GM21723 (cell line): Measurements from ENCODE around the gene PCARE.
"Not testable (repeated sequence)": the region's sequence is repeated elsewhere in the genome, so short reads cannot be mapped to it uniquely, and the experiment has no call there.

Experiments used
- ATAC-seq: cut with Tn5 transposase; IDR thresholded peaks from one replicate; pipeline ENCODE4 v1.9.1; 2021; ENCODE audit warnings: mild to moderate bottlenecking, moderate library complexity; ENCODE audit not compliant: unreplicated experiment

PCARE gene

GRCh38 chr2:29097569-29097968 lies 23.2 kb upstream of the PCARE start:
- ATAC-seq: no peak

- no peak for ATAC-seq
Measured at GRCh38 chr2:29096969-29097368, 22.6 kb upstream of the PCARE start.

GRCh38 chr2:29090311-29090710 lies 16.0 kb upstream of the PCARE start:
- ATAC-seq: not testable (repeated sequence)

- ATAC-seq: no peak
Measured at GRCh38 chr2:29084554-29084953, 10.2 kb upstream of the PCARE start.

- ATAC-seq: peak; percentile 77
Measured at GRCh38 chr2:29082804-29083495, 8.6 kb upstream of the PCARE start.

DNA sequence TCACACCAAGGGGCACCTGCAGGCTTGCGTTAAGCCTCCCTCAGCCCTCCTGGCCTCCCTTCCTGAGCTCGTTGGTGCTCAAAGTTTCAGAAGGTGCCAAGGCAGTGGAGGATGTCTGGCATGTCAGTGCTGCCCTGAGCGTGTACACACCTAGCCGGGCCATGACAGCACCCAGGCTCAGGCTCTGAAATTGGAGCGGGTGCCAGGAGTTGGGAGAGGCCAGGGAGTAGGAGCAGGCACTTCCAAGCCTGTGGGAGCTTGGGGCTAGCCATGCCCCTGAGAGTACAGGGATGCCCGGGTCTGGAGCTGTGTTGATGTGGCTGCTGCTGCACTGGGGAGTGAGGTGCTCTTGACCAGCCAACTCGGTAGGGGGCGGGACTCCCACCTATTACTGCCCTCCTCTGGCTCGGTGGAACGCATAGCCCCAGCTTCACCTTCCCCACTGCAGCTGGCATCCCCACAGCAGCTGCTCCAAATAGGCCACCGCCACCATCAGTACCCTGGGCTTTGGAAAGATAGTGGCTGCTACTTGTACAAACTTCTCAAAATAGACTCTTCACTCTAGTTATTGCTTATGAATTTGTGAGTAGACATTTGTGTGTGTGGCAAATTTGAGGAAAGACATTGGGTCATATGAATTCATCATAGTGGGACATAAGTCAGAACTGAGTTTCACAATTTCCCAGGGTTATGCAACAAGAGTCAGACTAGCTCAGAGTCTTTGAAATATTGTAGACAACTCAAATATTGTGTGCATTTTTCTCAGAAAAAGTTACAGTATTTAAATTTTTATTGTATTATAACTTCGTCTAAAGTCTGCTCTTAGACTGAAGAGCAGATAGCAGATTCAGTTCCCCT lies 6.8 kb upstream of the PCARE start:
- ATAC-seq: no peak

GRCh38 chr2:29079887-29080286 lies 5.6 kb upstream of the PCARE start:
- ATAC-seq: no peak

GRCh38 chr2:29075894-29076705 lies 1.8 kb upstream of the PCARE start:
- ATAC-seq: no peak

DNA sequence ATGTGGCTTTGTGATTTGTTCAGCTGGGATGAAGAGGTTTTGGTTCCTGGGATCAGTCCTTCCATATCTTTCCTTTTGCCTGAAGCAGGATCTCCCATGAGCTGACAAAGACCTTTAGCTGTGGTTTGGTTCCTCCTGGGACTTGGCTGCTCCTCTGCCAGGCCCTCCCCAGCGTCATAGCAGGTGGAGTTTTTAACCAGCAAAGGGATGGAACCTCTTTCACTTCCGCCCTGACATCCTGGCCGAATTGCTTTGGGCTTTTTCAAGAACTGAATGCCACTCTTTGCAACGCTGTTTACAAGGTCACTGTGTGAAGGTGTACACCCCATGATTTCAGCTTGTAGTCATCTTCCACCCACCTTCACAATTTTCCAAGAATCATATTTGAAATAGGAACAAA lies 390 bp downstream of the PCARE start:
- ATAC-seq: peak; percentile 55

GRCh38 chr2:29072971-29073725 lies 1.2 kb downstream of the PCARE start:
- no peak for ATAC-seq

GRCh38 chr2:29072251-29072650 lies 2.1 kb downstream of the PCARE start:
- ATAC-seq: no peak

- no peak for ATAC-seq
Measured at GRCh38 chr2:29071032-29071975, 3.0 kb downstream of the PCARE start.

- ATAC-seq: no peak
Measured at GRCh38 chr2:29070526-29070925, 3.8 kb downstream of the PCARE start.

DNA sequence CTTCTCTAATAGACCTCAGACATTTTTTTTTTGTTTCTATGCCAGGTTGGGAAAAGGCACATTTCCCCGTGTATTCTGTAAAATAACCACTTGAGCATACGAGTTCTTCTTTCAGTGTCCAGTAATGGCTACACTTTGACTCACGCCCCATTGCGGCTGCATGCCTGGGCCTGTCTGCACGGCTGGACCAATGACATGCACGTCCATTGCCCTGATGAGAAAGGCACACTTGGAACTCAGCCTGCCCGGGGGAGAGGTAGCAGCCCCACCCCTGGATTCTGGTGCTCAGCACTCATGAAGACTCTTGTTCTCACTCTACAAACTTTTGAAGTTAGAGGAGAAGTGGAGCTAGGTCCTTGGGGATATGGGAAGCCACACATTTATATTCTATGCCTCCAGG lies 5.8 kb downstream of the PCARE start:
- ATAC-seq: no peak

- ATAC-seq: no peak
Measured at GRCh38 chr2:29066997-29067605, 7.2 kb downstream of the PCARE start.

DNA sequence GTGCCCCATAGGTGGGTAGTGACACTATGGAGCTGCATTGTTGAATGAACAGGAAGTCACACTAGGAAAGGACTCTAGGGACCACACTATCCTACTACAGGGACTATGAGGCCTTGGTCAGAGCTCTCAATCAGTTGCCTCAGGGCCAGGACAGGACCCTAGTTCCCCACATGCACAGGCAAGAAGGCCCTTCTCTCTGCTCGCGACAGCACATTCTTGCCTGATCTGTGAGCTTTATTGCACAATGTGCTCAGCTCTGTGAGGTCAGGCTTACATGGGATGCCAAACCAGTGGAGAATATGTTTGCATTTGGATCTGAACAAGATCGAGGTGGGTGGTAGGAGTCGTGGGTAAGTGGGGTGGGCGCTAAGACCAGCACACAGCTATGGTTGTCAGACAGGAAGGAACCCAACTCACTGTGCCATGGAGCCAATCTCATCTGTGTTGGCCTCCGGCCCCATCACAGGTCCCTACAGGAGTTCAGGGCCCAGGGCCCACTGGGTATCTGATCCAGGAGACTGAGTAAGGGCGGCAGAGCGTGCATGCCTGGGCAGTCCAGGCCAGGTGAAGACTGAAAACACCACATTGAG lies 8.0 kb downstream of the PCARE start:
- ATAC-seq: no peak

- no peak for ATAC-seq
Measured at GRCh38 chr2:29065068-29065811, 9.1 kb downstream of the PCARE start.

DNA sequence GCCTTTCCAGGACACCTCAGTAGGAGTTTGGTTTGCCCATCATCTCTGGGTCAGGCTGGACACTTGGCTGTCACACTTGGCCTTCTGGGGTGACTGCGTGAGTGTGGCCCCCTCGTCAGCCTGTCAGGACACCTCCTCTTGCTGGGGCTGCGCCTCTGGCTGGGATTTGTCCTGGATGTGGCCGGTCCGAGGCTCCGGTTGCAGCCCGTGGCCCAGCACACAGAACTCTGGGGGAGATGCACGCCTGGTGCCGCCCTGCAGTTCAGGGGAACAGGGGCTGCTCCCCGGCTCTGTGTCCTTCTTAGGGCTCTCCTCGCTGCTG lies 9.6 kb downstream of the PCARE start:
- ATAC-seq: no peak
